Testis (tissue), 3 donors: Measurements from ENCODE around the gene NAGA. TPM values are rescaled to one million over a fixed set of nuclear protein-coding genes. Genes with fewer than 3 reads are reported as not detected.

Experiments used
- DNase-seq: peaks from one replicate; pipeline ENCODE4 v3.0.0-alpha.2; 2019
- H3K27ac ChIP-seq, 2 donors: fragments of 200-600 bp; sonication (generic); one replicate each; pipeline ENCODE4 v1.5.1; 2019
- H3K27me3 ChIP-seq: fragments of 200-600 bp; sonication (generic); one replicate; pipeline ENCODE4 v1.5.1; 2019
- H3K36me3 ChIP-seq: fragments of 200-600 bp; sonication (generic); one replicate; pipeline ENCODE4 v1.5.1; 2017; ENCODE audit warnings: low read depth; ENCODE audit errors: missing control alignments
- H3K4me1 ChIP-seq: fragments of 200-600 bp; sonication (generic); one replicate; pipeline ENCODE4 v1.5.1; 2019
- H3K4me3 ChIP-seq, 2 donors: fragments of 200-600 bp; sonication (generic); one replicate each; pipeline ENCODE4 v1.5.1; 2017 to 2019
- H3K9me3 ChIP-seq: fragments of 200-600 bp; sonication (generic); one replicate; pipeline ENCODE4 v1.5.1; 2017
- POLR2A ChIP-seq: fragments of 450-650 bp; IDR thresholded peaks from one replicate; pipeline ENCODE4 v1.6.1; 2017; ENCODE audit warnings: antibody characterized with exemption, mild to moderate bottlenecking, moderate library complexity
- WGBS, 2 donors: methylation state at CpG; one replicate each; pipeline ENCODE4 v1.1.5; 2018; 5-methylcytosine and 5-hydroxymethylcytosine counted together
- intact Hi-C: fragments of 100-400 bp; cut with DNase I; formaldehyde crosslinking; loops from one replicate; pipeline ENCODE4 v1.15.1; 2023; ENCODE audit warnings: low total_unique reads
- polyA plus RNA-seq: library from polyadenylated mRNA; stranded (reverse); fragments of 350-450 nt; fragmentation: Illumina TruSeq; extraction: RNeasy Lipid Tissue Mini Kit (QIAGEN cat#74804); gene quantifications from one replicate; pipeline ENCODE4 v1.2.3, GENCODE V29; 2014; ENCODE audit warnings: low read depth, low replicate concordance; ENCODE audit not compliant: insufficient read depth
- small RNA-seq, 2 donors: library from RNA; depleted of rRNA; stranded (forward); fragments of <200 nt; gene quantifications; one replicate each; pipeline ENCODE3, GENCODE V24; 2016
- total RNA-seq, 2 donors: library from RNA; depleted of rRNA; stranded (reverse); fragments of >200 nt; gene quantifications; one replicate each; pipeline ENCODE4 v1.2.3, GENCODE V29; 2016
- TF ChIP-seq, protein P1 (sequence below), 3 experiments: fragments of 450-650 bp in 2 of 3; fragments of 200-600 bp in 1 of 3; sonication (generic) in 1 of 3; IDR thresholded peaks; one replicate each; pipeline ENCODE4 v1.5.1; 2016 to 2019; ENCODE audit warnings: antibody characterized with exemption in 3 of 3, mild to moderate bottlenecking in 2 of 3, moderate library complexity in 1 of 3

Gene NAGA
- total and polyA plus RNA-seq, 3 donors from 2014 or later = 19.9 to 32.1 (median 22.9) TPM

DNA sequence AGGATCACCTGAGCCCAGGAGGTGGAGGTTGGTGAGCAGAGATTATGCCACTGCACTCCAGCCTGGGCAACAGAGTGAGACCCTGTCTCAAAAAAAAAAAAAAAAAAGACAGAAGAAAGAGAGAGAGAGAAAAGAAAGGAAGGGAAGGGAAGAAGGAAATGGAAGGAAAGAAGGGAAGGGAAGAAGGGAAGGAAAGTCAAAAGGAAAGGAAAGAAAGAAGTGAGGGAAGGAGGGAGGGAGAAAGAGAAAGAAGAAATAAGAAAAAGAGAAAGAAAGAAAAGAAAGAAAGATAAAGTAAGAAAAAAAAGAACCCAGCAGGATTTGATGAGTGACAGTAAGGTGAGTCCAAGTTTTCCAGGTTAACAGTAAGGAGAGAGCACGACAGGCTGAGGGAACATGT, 52.4 kb downstream of the NAGA start:
- no peak overlapping the region for H3K27ac ChIP-seq
- no peak for DNase-seq
- no peaks in the 10 kb centered on the region for H3K36me3 ChIP-seq
- intact Hi-C loops = no loop called here
- no peaks in the 10 kb centered on the region for H3K4me1 ChIP-seq
- no peaks in the 10 kb centered on the region for H3K27me3 ChIP-seq
- no peak for TF ChIP-seq POLR2A
- TF ChIP-seq, protein P1, sequence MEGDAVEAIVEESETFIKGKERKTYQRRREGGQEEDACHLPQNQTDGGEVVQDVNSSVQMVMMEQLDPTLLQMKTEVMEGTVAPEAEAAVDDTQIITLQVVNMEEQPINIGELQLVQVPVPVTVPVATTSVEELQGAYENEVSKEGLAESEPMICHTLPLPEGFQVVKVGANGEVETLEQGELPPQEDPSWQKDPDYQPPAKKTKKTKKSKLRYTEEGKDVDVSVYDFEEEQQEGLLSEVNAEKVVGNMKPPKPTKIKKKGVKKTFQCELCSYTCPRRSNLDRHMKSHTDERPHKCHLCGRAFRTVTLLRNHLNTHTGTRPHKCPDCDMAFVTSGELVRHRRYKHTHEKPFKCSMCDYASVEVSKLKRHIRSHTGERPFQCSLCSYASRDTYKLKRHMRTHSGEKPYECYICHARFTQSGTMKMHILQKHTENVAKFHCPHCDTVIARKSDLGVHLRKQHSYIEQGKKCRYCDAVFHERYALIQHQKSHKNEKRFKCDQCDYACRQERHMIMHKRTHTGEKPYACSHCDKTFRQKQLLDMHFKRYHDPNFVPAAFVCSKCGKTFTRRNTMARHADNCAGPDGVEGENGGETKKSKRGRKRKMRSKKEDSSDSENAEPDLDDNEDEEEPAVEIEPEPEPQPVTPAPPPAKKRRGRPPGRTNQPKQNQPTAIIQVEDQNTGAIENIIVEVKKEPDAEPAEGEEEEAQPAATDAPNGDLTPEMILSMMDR (IDR thresholded peaks at IDR 0.05) = no peak
- WGBS, 2 donors = 47 to 72% methylated on average over 1 of the region's 1 CpG
- H3K9me3 ChIP-seq = no peaks in the 10 kb centered on the region
- no peak overlapping the region for H3K4me3 ChIP-seq

DNA sequence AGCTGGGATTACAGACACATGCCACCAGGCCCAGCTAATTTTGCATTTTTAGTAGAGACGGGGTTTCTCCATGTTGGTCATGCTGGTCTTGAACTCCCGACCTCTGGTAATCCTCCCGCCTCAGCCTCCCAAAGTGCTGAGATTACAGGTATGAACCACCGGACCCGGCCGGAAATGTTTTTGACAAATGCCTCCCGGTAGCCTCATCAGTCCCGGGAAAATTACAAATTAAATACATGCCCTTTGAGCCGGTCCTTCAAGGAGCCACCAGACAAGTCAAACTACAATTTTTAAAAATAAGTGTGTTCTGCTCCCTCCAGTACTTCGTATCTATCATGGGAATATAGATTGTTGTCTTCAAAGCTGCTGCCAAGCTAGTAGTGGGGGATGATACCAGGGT, 54.5 kb downstream of the NAGA start:
- TF ChIP-seq POLR2A = no peak
- TF ChIP-seq, protein P1 (IDR thresholded peaks at IDR 0.05) = no peak
- H3K36me3 ChIP-seq = no peaks in the 10 kb centered on the region
- H3K4me1 ChIP-seq = no peaks in the 10 kb centered on the region
- DNase-seq = no peak
- H3K27me3 ChIP-seq = no peaks in the 10 kb centered on the region
- H3K9me3 ChIP-seq = no peaks in the 10 kb centered on the region
- WGBS, 2 donors = 78 to 79% methylated on average over 10 of the region's 10 CpGs
- no peak overlapping the region for H3K4me3 ChIP-seq
- no peak overlapping the region for H3K27ac ChIP-seq
- intact Hi-C loops = no loop called here

DNA sequence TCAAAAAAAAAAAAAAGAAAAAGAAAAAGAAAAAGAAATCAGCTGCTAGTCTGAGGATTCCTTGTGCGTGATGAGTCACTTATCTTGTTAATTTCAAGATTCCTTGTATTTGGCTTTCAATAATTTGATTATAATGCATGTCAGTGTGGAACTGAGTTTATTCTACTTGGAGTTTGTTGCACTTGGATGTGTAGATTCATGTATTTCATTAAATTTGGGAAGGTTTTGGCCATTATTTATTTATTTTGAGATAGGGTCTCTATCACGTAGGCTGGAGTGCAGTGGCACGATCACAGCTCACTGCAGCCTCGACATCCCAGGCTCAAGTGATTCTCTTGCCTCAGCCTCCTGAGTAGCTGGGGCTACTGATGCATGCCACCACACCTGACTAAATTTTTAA, 57.2 kb downstream of the NAGA start:
- DNase-seq = no peak
- Histone ChIP-seq H3K27me3 (no peaks in the 10 kb centered on the region), H3K4me1 (no peaks in the 10 kb centered on the region), H3K9me3 (no peaks in the 10 kb centered on the region), H3K27ac (no peak overlapping the region), H3K36me3 (no peaks in the 10 kb centered on the region), H3K4me3 (no peak overlapping the region)
- WGBS, 2 donors = 69 to 79% methylated on average over 4 of the region's 4 CpGs
- intact Hi-C loops = no loop called here
- TF ChIP-seq POLR2A = no peak
- TF ChIP-seq, protein P1 (IDR thresholded peaks at IDR 0.05) = no peak

DNA sequence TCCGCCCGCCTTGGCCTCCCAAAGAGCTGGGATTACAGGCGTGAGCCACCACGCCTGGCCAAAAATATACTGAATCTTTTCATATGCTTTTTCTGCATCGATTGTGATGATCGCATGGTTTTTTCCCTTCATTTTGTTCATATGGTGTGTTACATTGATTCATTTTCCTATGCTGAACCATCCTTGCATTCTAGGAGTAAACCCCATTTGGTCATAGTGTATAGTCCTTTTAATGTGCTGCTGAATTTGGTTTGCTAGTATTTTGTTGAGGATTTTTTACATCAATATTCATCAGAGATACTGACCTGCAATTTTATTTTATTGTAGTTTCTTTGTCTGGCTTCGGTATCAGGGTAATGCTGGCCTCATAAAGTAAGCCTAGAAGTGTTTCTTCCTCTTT, 59.8 kb downstream of the NAGA start:
- Histone ChIP-seq H3K9me3 (no peaks in the 10 kb centered on the region), H3K4me3 (no peak overlapping the region), H3K36me3 (no peaks in the 10 kb centered on the region), H3K4me1 (no peaks in the 10 kb centered on the region), H3K27me3 (no peaks in the 10 kb centered on the region), H3K27ac (no peak overlapping the region)
- no peak for DNase-seq
- intact Hi-C loops = no loop called here
- WGBS, 2 donors = 80 to 89% methylated on average over 7 of the region's 7 CpGs
- TF ChIP-seq, protein P1 (IDR thresholded peaks at IDR 0.05) = no peak
- TF ChIP-seq POLR2A = no peak

Small RNA genes lying within 50 kb of the gene (small RNA-seq; reads per million reads assigned to genes)
- 0 to 0.28 reads per million in 2 donors for gene SNORD13P1

Other genes with a start within 250 kb of the NAGA start
- gene SREBF2, start 237.7 kb downstream of the NAGA start, total RNA-seq = 100 to 1,000 TPM in 1 of 2 donors, 10 to 100 TPM in 1; 79.8 to 119 TPM
- 59.7 TPM for gene SREBF2, start 237.7 kb downstream of the NAGA start, polyA plus RNA-seq
- 1 to 10 TPM; 1.3 to 1.4 TPM for gene SHISA8, start 155.7 kb downstream of the NAGA start, total RNA-seq
- not detected for gene SHISA8, start 155.7 kb downstream of the NAGA start, polyA plus RNA-seq
- 1 to 10 TPM in 1 of 2 donors, under 1 TPM in 1; 0.56 to 1.9 TPM for gene TNFRSF13C, start 144.0 kb downstream of the NAGA start, total RNA-seq
- gene TNFRSF13C, start 144.0 kb downstream of the NAGA start, polyA plus RNA-seq = 0.69 TPM
- gene CENPM, start 123.7 kb downstream of the NAGA start, total RNA-seq = 10 to 100 TPM; 15.5 to 28.2 TPM
- gene CENPM, start 123.7 kb downstream of the NAGA start, polyA plus RNA-seq = 15.7 TPM
- 1 to 10 TPM; 1.6 to 2.2 TPM for gene SEPTIN3, start 101.4 kb downstream of the NAGA start, total RNA-seq
- gene SEPTIN3, start 101.4 kb downstream of the NAGA start, polyA plus RNA-seq = 2.4 TPM
- gene WBP2NL, start 72.0 kb downstream of the NAGA start, total RNA-seq = 10 to 100 TPM; 31.8 to 90.8 TPM
- 91.5 TPM for gene WBP2NL, start 72.0 kb downstream of the NAGA start, polyA plus RNA-seq
- gene PHETA2, start 3.4 kb upstream of the NAGA start, total RNA-seq = 1 to 10 TPM; 2.8 to 3.8 TPM
- 5.5 TPM for gene PHETA2, start 3.4 kb upstream of the NAGA start, polyA plus RNA-seq
- gene SMDT1, start 8.9 kb upstream of the NAGA start, total RNA-seq = 10 to 100 TPM; 14.3 to 19.4 TPM
- gene SMDT1, start 8.9 kb upstream of the NAGA start, polyA plus RNA-seq = 130 TPM
- gene NDUFA6, start 20.0 kb upstream of the NAGA start, total RNA-seq = 10 to 100 TPM; 41.1 to 53.3 TPM
- gene NDUFA6, start 20.0 kb upstream of the NAGA start, polyA plus RNA-seq = 81.4 TPM
- 1 to 10 TPM; 1.4 to 2.0 TPM for gene CYP2D6, start 60.0 kb upstream of the NAGA start, total RNA-seq
- 0.54 TPM for gene CYP2D6, start 60.0 kb upstream of the NAGA start, polyA plus RNA-seq
- 10 to 100 TPM; 40.5 to 44.8 TPM for gene TCF20, start 199.8 kb upstream of the NAGA start, total RNA-seq
- gene TCF20, start 199.8 kb upstream of the NAGA start, polyA plus RNA-seq = 41.6 TPM